Measurements from ENCODE around the gene TSKU. TPM values are rescaled to one million over a fixed set of nuclear protein-coding genes. Genes with fewer than 3 reads are reported as not detected.

The TSKU gene
- total RNA-seq, 1 donor = 23.5 TPM

- H4K20me1 ChIP-seq (ENCODE audit: insufficient read depth, low read length) = peaks cover 33% of the 10 kb centered on the region
- no peaks in the 10 kb centered on the region for H3K9me3 ChIP-seq (ENCODE audit: low read depth, low read length)
- peak overlapping the region; percentile 89 for H3K27ac ChIP-seq (ENCODE audit: low read depth, low read length)
- no peaks in the 10 kb centered on the region for H3K36me3 ChIP-seq (ENCODE audit: insufficient read depth, low read length)
- peaks cover 43% of the 10 kb centered on the region for H3K79me2 ChIP-seq (ENCODE audit: insufficient read depth, low read length)
- DNase-seq (ENCODE audit: insufficient read length, low spot score, missing footprints) = peak; percentile 99
- peak overlapping the region; percentile 94 for H3K4me2 ChIP-seq (ENCODE audit: insufficient read depth, low read length)
- peak overlapping the region; percentile 96 for H2AFZ ChIP-seq (ENCODE audit: low read length)
- H3K4me3 ChIP-seq (ENCODE audit: insufficient read depth, low read length) = peak overlapping the region; percentile 93
- H3K27me3 ChIP-seq (ENCODE audit: insufficient read depth, low read length) = no peaks in the 10 kb centered on the region
- peaks cover 33% of the 10 kb centered on the region for H3K4me1 ChIP-seq (ENCODE audit: insufficient read depth, low read length)
- no peak for TF ChIP-seq CTCF (IDR thresholded peaks at IDR 0.05; ENCODE audit: extremely low read depth, low read depth, low read length)
Measured at GRCh38 chr11:76782531-76783293, 444 bp upstream of the TSKU start.

- H3K4me1 ChIP-seq (ENCODE audit: insufficient read depth, low read length) = peaks cover 33% of the 10 kb centered on the region
- TF ChIP-seq CTCF (IDR thresholded peaks at IDR 0.05; ENCODE audit: extremely low read depth, low read depth, low read length) = no peak
- H3K79me2 ChIP-seq (ENCODE audit: insufficient read depth, low read length) = peaks cover 57% of the 10 kb centered on the region
- H3K9me3 ChIP-seq (ENCODE audit: low read depth, low read length) = no peaks in the 10 kb centered on the region
- peaks cover 46% of the 10 kb centered on the region for H4K20me1 ChIP-seq (ENCODE audit: insufficient read depth, low read length)
- peak overlapping the region; percentile 89 for H3K27ac ChIP-seq (ENCODE audit: low read depth, low read length)
- H3K27me3 ChIP-seq (ENCODE audit: insufficient read depth, low read length) = no peaks in the 10 kb centered on the region
- H3K4me2 ChIP-seq (ENCODE audit: insufficient read depth, low read length) = peak overlapping the region; percentile 93
- H2AFZ ChIP-seq (ENCODE audit: low read length) = peak overlapping the region; percentile 56
- DNase-seq (ENCODE audit: insufficient read length, low spot score, missing footprints) = peak; percentile 98
- no peaks in the 10 kb centered on the region for H3K36me3 ChIP-seq (ENCODE audit: insufficient read depth, low read length)
- H3K4me3 ChIP-seq (ENCODE audit: insufficient read depth, low read length) = peak overlapping the region; percentile 93
Measured at GRCh38 chr11:76783896-76784813, 999 bp downstream of the TSKU start.

- Histone ChIP-seq H4K20me1 (ENCODE audit: insufficient read depth, low read length) (peaks cover 56% of the 10 kb centered on the region), H3K4me1 (ENCODE audit: insufficient read depth, low read length) (peaks cover 33% of the 10 kb centered on the region), H3K27me3 (ENCODE audit: insufficient read depth, low read length) (no peaks in the 10 kb centered on the region), H3K36me3 (ENCODE audit: insufficient read depth, low read length) (no peaks in the 10 kb centered on the region), H3K9me3 (ENCODE audit: low read depth, low read length) (no peaks in the 10 kb centered on the region), H3K4me2 (ENCODE audit: insufficient read depth, low read length) (peak overlapping the region; percentile 93), H3K27ac (ENCODE audit: low read depth, low read length) (no peak overlapping the region), H3K4me3 (ENCODE audit: insufficient read depth, low read length) (no peak overlapping the region), H3K79me2 (ENCODE audit: insufficient read depth, low read length) (peaks cover 70% of the 10 kb centered on the region), H2AFZ (ENCODE audit: low read length) (no peak overlapping the region)
- no peak for TF ChIP-seq CTCF (IDR thresholded peaks at IDR 0.05; ENCODE audit: extremely low read depth, low read depth, low read length)
- peak; percentile 85 for DNase-seq (ENCODE audit: insufficient read length, low spot score, missing footprints)
Measured at GRCh38 chr11:76785513-76785912, 2.4 kb downstream of the TSKU start.

- no peaks in the 10 kb centered on the region for H3K36me3 ChIP-seq (ENCODE audit: insufficient read depth, low read length)
- no peak overlapping the region for H2AFZ ChIP-seq (ENCODE audit: low read length)
- no peak overlapping the region for H3K4me3 ChIP-seq (ENCODE audit: insufficient read depth, low read length)
- peaks cover 75% of the 10 kb centered on the region for H3K79me2 ChIP-seq (ENCODE audit: insufficient read depth, low read length)
- peaks cover 33% of the 10 kb centered on the region for H3K4me1 ChIP-seq (ENCODE audit: insufficient read depth, low read length)
- TF ChIP-seq CTCF (IDR thresholded peaks at IDR 0.05; ENCODE audit: extremely low read depth, low read depth, low read length) = no peak
- no peak overlapping the region for H3K27ac ChIP-seq (ENCODE audit: low read depth, low read length)
- DNase-seq (ENCODE audit: insufficient read length, low spot score, missing footprints) = peak; percentile 19
- peaks cover 58% of the 10 kb centered on the region for H4K20me1 ChIP-seq (ENCODE audit: insufficient read depth, low read length)
- no peak overlapping the region for H3K4me2 ChIP-seq (ENCODE audit: insufficient read depth, low read length)
- no peaks in the 10 kb centered on the region for H3K9me3 ChIP-seq (ENCODE audit: low read depth, low read length)
- H3K27me3 ChIP-seq (ENCODE audit: insufficient read depth, low read length) = no peaks in the 10 kb centered on the region
Measured at GRCh38 chr11:76786016-76786415, 2.9 kb downstream of the TSKU start.
